Trophoblast cell (in vitro differentiated cells and primary cell): ENCODE measurements around the gene ZNF397.

Source experiments
- DNase-seq, 2 donors: peaks; one replicate each; pipeline ENCODE4 v3.0.0-alpha.2; 2016
- H2AFZ ChIP-seq: 2 replicates; pipeline ENCODE4 v1.6.1; 2013; ENCODE audit warnings: low read length, moderate library complexity, mild to moderate bottlenecking; ENCODE audit not compliant: insufficient read depth, poor library complexity
- H2AK5ac ChIP-seq: 2 replicates; pipeline ENCODE4 v1.6.1; 2013; ENCODE audit warnings: mild to moderate bottlenecking, low read length
- H2BK120ac ChIP-seq: 2 replicates; pipeline ENCODE4 v1.6.1; 2013; ENCODE audit warnings: low read length, mild to moderate bottlenecking, moderate library complexity; ENCODE audit not compliant: insufficient read depth, poor library complexity
- H2BK12ac ChIP-seq: 2 replicates; pipeline ENCODE4 v1.6.1; 2013; ENCODE audit warnings: mild to moderate bottlenecking, low read length, moderate library complexity
- H2BK5ac ChIP-seq: 2 replicates; pipeline ENCODE4 v1.6.1; 2013; ENCODE audit warnings: low read length, low read depth, moderate library complexity, mild to moderate bottlenecking; ENCODE audit not compliant: poor library complexity
- H3K14ac ChIP-seq: 2 replicates; pipeline ENCODE4 v1.6.1; 2013; ENCODE audit warnings: mild to moderate bottlenecking, low read length
- H3K18ac ChIP-seq: 2 replicates; pipeline ENCODE4 v1.6.1; 2013; ENCODE audit warnings: mild to moderate bottlenecking, low read length
- H3K23ac ChIP-seq: 2 replicates; pipeline ENCODE4 v1.6.1; 2013; ENCODE audit warnings: low read length
- H3K27ac ChIP-seq: 2 replicates; pipeline ENCODE4 v1.5.1; 2013; ENCODE audit warnings: low read depth, mild to moderate bottlenecking, inconsistent platforms, low read length, moderate library complexity
- H3K27me3 ChIP-seq: 2 replicates; pipeline ENCODE4 v1.6.1; 2013; ENCODE audit warnings: inconsistent platforms, mild to moderate bottlenecking, low read length, moderate library complexity; ENCODE audit not compliant: insufficient read depth
- H3K36me3 ChIP-seq, 2 experiments: 1 replicate in 1 of 2; 2 replicates in 1 of 2; pipeline ENCODE4 v1.6.1; 2013; ENCODE audit warnings: low read length in 2 of 2, mild to moderate bottlenecking in 2 of 2, moderate library complexity in 1 of 2; ENCODE audit not compliant: insufficient read depth in 2 of 2, control insufficient read depth in 1 of 2
- H3K4ac ChIP-seq: 2 replicates; pipeline ENCODE4 v1.6.1; 2013; ENCODE audit warnings: low read depth, mild to moderate bottlenecking, low read length, moderate library complexity
- H3K4me1 ChIP-seq, 2 experiments: 1 replicate in 1 of 2; 2 replicates in 1 of 2; pipeline ENCODE4 v1.6.1; 2013; ENCODE audit warnings: low read length in 2 of 2, mild to moderate bottlenecking in 2 of 2, moderate library complexity in 1 of 2; ENCODE audit not compliant: insufficient read depth in 2 of 2, control insufficient read depth in 1 of 2
- H3K4me2 ChIP-seq: 2 replicates; pipeline ENCODE4 v1.6.1; 2013; ENCODE audit warnings: inconsistent platforms, mild to moderate bottlenecking, low read length, moderate library complexity
- H3K4me3 ChIP-seq: 2 replicates; pipeline ENCODE4 v1.5.1; 2013; ENCODE audit warnings: mild to moderate bottlenecking, low read depth, low read length, inconsistent platforms
- H3K79me1 ChIP-seq: one replicate; pipeline ENCODE4 v1.6.1; 2013; ENCODE audit warnings: low read length
- H3K79me2 ChIP-seq: 2 replicates; pipeline ENCODE4 v1.6.1; 2013; ENCODE audit warnings: low read length, mild to moderate bottlenecking; ENCODE audit not compliant: control insufficient read depth, insufficient read depth, poor library complexity
- H3K9ac ChIP-seq: 2 replicates; pipeline ENCODE4 v1.6.1; 2013; ENCODE audit warnings: mild to moderate bottlenecking, low read length
- H3K9me3 ChIP-seq: 2 replicates; pipeline ENCODE4 v1.6.1; 2013; ENCODE audit warnings: low read depth, mild to moderate bottlenecking, control low read depth, inconsistent platforms, low read length; ENCODE audit not compliant: insufficient read depth
- H4K12ac ChIP-seq: 2 replicates; pipeline ENCODE4 v1.6.1; 2013; ENCODE audit warnings: low read depth, mild to moderate bottlenecking, low read length, moderate library complexity
- H4K8ac ChIP-seq: 2 replicates; pipeline ENCODE4 v1.6.1; 2013; ENCODE audit warnings: low read depth, mild to moderate bottlenecking, low read length, moderate library complexity
- H4K91ac ChIP-seq: one replicate; pipeline ENCODE4 v1.6.1; 2013; ENCODE audit warnings: low read depth, mild to moderate bottlenecking, low read length, moderate library complexity
- WGBS: extraction: QIAGEN DNeasy Blood & Tissue Kit; methylation state at CpG from one replicate; pipeline ENCODE4 v1.1.7; 2013; ENCODE audit warnings: missing lambda C conversion rate; ENCODE audit not compliant: insufficient read length, insufficient coverage; ENCODE audit errors: extremely low coverage; 5-methylcytosine and 5-hydroxymethylcytosine counted together

ZNF397 gene

GRCh38 chr18:35264409-35264808 is 23.6 kb downstream of the ZNF397 start:
- WGBS: no CpG with 5 or more reads among the region's 2 CpGs
- Histone ChIP-seq H2BK12ac (no peak overlapping the region), H3K23ac (no peak overlapping the region), H2BK120ac (no peak overlapping the region), H3K9ac (peak overlapping the region; percentile 42), H3K4me2 (no peak overlapping the region), H2BK5ac (no peak overlapping the region), H3K4me3 (no peak overlapping the region), H3K9me3 (peaks cover 2% of the 10 kb centered on the region), H3K14ac (no peak overlapping the region), H3K27ac (no peak overlapping the region), H3K4me1 (no peaks in the 10 kb centered on the region), H3K79me1 (no peaks in the 10 kb centered on the region), H2AK5ac (no peak overlapping the region), H2AFZ (no peak overlapping the region), H3K4ac (no peak overlapping the region), H4K8ac (no peak overlapping the region), H3K18ac (no peak overlapping the region), H3K27me3 (no peaks in the 10 kb centered on the region), H3K36me3 (peaks cover 2 to 6% of the 10 kb centered on the region in 2 experiments), H3K79me2 (no peaks in the 10 kb centered on the region), H4K12ac (no peak overlapping the region), H4K91ac (no peak overlapping the region)
- no peak for DNase-seq

DNA sequence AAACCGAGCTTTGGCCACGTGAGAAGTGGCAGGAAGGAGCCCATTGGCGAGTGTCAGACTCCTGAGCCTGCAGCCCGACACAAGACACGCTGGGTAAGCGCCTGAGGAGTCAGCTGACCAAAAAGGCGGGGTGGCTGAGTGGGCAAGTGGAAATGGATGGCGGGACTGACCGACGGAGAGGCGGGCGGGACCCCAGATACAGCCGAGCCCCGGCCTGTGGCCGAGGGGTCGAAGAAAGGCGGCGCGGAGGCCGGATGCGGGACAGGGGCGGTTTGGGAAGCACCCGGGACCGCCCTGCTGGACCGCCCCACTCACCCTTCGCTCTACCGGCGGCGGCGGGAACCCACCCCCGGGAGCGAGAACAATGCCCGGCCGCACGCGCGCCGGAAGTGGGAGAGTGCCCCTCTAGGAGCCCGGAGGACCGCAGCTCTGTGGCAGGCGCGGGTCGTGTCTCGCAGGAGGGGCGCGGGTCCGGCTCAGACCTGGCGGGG is 26.4 kb downstream of the ZNF397 start:
- Histone ChIP-seq H4K91ac (no peak overlapping the region), H2BK12ac (no peak overlapping the region), H2BK5ac (no peak overlapping the region), H4K12ac (no peak overlapping the region), H3K27me3 (no peaks in the 10 kb centered on the region), H4K8ac (no peak overlapping the region), H3K79me2 (no peaks in the 10 kb centered on the region), H3K18ac (no peak overlapping the region), H3K4me1 (no peaks in the 10 kb centered on the region), H3K9ac (no peak overlapping the region), H3K4me2 (no peak overlapping the region), H3K23ac (no peak overlapping the region), H3K79me1 (no peaks in the 10 kb centered on the region), H3K9me3 (peaks cover 4% of the 10 kb centered on the region), H3K36me3 (peaks cover 2 to 6% of the 10 kb centered on the region in 2 experiments), H3K4me3 (no peak overlapping the region), H2BK120ac (no peak overlapping the region), H2AK5ac (no peak overlapping the region), H3K14ac (no peak overlapping the region), H3K27ac (no peak overlapping the region), H2AFZ (no peak overlapping the region), H3K4ac (no peak overlapping the region)
- no CpG with 5 or more reads among the region's 48 CpGs for WGBS
- peak in 1 of 2 donors; percentile 30 for DNase-seq

GRCh38 chr18:35267809-35268208 is 27.0 kb downstream of the ZNF397 start:
- Histone ChIP-seq H4K12ac (no peak overlapping the region), H3K27ac (no peak overlapping the region), H3K4me1 (no peaks in the 10 kb centered on the region), H2BK120ac (no peak overlapping the region), H3K4ac (no peak overlapping the region), H3K23ac (no peak overlapping the region), H2AFZ (no peak overlapping the region), H3K4me2 (no peak overlapping the region), H3K18ac (no peak overlapping the region), H4K91ac (no peak overlapping the region), H3K79me1 (no peaks in the 10 kb centered on the region), H3K79me2 (no peaks in the 10 kb centered on the region), H3K4me3 (no peak overlapping the region), H2AK5ac (no peak overlapping the region), H3K9me3 (peaks cover 4% of the 10 kb centered on the region), H3K9ac (no peak overlapping the region), H3K14ac (no peak overlapping the region), H4K8ac (no peak overlapping the region), H2BK12ac (no peak overlapping the region), H3K27me3 (no peaks in the 10 kb centered on the region), H2BK5ac (no peak overlapping the region), H3K36me3 (peaks cover 2% of the 10 kb centered on the region in 2 experiments)
- DNase-seq: no peak
- WGBS: no CpG with 5 or more reads among the region's 30 CpGs

GRCh38 chr18:35268821-35269220 is 28.0 kb downstream of the ZNF397 start:
- Histone ChIP-seq H3K4me3 (no peak overlapping the region), H2AFZ (no peak overlapping the region), H3K27me3 (no peaks in the 10 kb centered on the region), H3K18ac (no peak overlapping the region), H3K9ac (no peak overlapping the region), H3K23ac (no peak overlapping the region), H3K4ac (no peak overlapping the region), H3K79me2 (no peaks in the 10 kb centered on the region), H2BK120ac (no peak overlapping the region), H4K12ac (no peak overlapping the region), H3K4me1 (no peaks in the 10 kb centered on the region), H2BK12ac (no peak overlapping the region), H4K8ac (no peak overlapping the region), H4K91ac (no peak overlapping the region), H3K36me3 (peaks cover 0 to 2% of the 10 kb centered on the region in 2 experiments), H3K79me1 (no peaks in the 10 kb centered on the region), H3K9me3 (peaks cover 4% of the 10 kb centered on the region), H3K4me2 (no peak overlapping the region), H2AK5ac (no peak overlapping the region), H3K27ac (no peak overlapping the region), H3K14ac (no peak overlapping the region), H2BK5ac (no peak overlapping the region)
- DNase-seq: no peak
- WGBS: no CpG with 5 or more reads among the region's 2 CpGs
